H9 (cell line): ENCODE measurements around the gene FN1. TPM values are rescaled to one million over a fixed set of nuclear protein-coding genes. Genes with fewer than 3 reads are reported as not detected.

Experiments used
- DNase-seq: peaks from one replicate; pipeline ENCODE4 v3.0.0-alpha.2; 2017
- H2AFZ ChIP-seq: one replicate; pipeline ENCODE4 v1.6.1; 2013; ENCODE audit warnings: mild to moderate bottlenecking, low read length, control low read depth, moderate library complexity
- H2AK5ac ChIP-seq: 2 replicates; pipeline ENCODE4 v1.6.1; 2013; ENCODE audit warnings: low read length, control low read depth, mixed read lengths; ENCODE audit not compliant: insufficient read length
- H2BK120ac ChIP-seq: one replicate; pipeline ENCODE4 v1.6.1; 2013; ENCODE audit warnings: low read depth, mild to moderate bottlenecking, low read length, control low read depth, inconsistent platforms; ENCODE audit not compliant: poor library complexity, severe bottlenecking
- H2BK12ac ChIP-seq: 2 replicates; pipeline ENCODE4 v1.6.1; 2013; ENCODE audit warnings: low read length, control low read depth, mixed read lengths, low read depth; ENCODE audit not compliant: insufficient read length
- H2BK15ac ChIP-seq: 2 replicates; pipeline ENCODE4 v1.6.1; 2013; ENCODE audit warnings: low read depth, low read length, control low read depth
- H2BK20ac ChIP-seq: one replicate; pipeline ENCODE4 v1.6.1; 2013; ENCODE audit warnings: low read depth, mild to moderate bottlenecking, low read length, control low read depth, inconsistent platforms; ENCODE audit not compliant: poor library complexity, severe bottlenecking
- H2BK5ac ChIP-seq: 2 replicates; pipeline ENCODE4 v1.6.1; 2013; ENCODE audit warnings: low read length, control low read depth, mixed read lengths; ENCODE audit not compliant: insufficient read length
- H3K14ac ChIP-seq: 2 replicates; pipeline ENCODE4 v1.6.1; 2013; ENCODE audit warnings: low read length, control low read depth; ENCODE audit not compliant: insufficient read depth
- H3K18ac ChIP-seq: 2 replicates; pipeline ENCODE4 v1.6.1; 2013; ENCODE audit warnings: low read depth, mild to moderate bottlenecking, mixed read lengths, low read length, control low read depth; ENCODE audit not compliant: insufficient read length
- H3K23ac ChIP-seq: 2 replicates; pipeline ENCODE4 v1.6.1; 2013; ENCODE audit warnings: low read length, control low read depth, mixed read lengths, low read depth; ENCODE audit not compliant: insufficient read length
- H3K23me2 ChIP-seq: 2 replicates; pipeline ENCODE4 v1.6.1; 2013; ENCODE audit warnings: low read depth, mild to moderate bottlenecking, mixed read lengths, low read length, control low read depth; ENCODE audit not compliant: insufficient read length, poor library complexity, severe bottlenecking
- H3K27ac ChIP-seq: 2 replicates; pipeline ENCODE4 v1.5.1; 2013; ENCODE audit warnings: low read length, control low read depth, mixed read lengths, low read depth; ENCODE audit not compliant: insufficient read length
- H3K27me3 ChIP-seq: 2 replicates; pipeline ENCODE4 v1.6.1; 2013; ENCODE audit warnings: low read length, control low read depth, inconsistent platforms; ENCODE audit not compliant: insufficient read depth
- H3K4ac ChIP-seq: 2 replicates; pipeline ENCODE4 v1.6.1; 2013; ENCODE audit warnings: low read depth, mild to moderate bottlenecking, control low read depth, inconsistent platforms, low read length, moderate library complexity
- H3K4me1 ChIP-seq: 2 replicates; pipeline ENCODE4 v1.6.1; 2013; ENCODE audit warnings: low read length, control low read depth, inconsistent platforms; ENCODE audit not compliant: insufficient read depth
- H3K4me2 ChIP-seq: 2 replicates; pipeline ENCODE4 v1.6.1; 2013; ENCODE audit warnings: low read length, control low read depth, mixed read lengths; ENCODE audit not compliant: insufficient read length, insufficient read depth
- H3K56ac ChIP-seq: 2 replicates; pipeline ENCODE4 v1.6.1; 2013; ENCODE audit warnings: low read depth, mild to moderate bottlenecking, mixed read lengths, low read length, control low read depth; ENCODE audit not compliant: insufficient read length
- H3K79me1 ChIP-seq: 2 replicates; pipeline ENCODE4 v1.6.1; 2013; ENCODE audit warnings: low read depth, mild to moderate bottlenecking, moderate library complexity, low read length, control low read depth, inconsistent platforms; ENCODE audit not compliant: insufficient read depth, poor library complexity, severe bottlenecking
- H3K79me2 ChIP-seq: 2 replicates; pipeline ENCODE4 v1.6.1; 2013; ENCODE audit warnings: low read length, control low read depth, inconsistent platforms; ENCODE audit not compliant: insufficient read depth
- H3K9ac ChIP-seq: 2 replicates; pipeline ENCODE4 v1.6.1; 2013; ENCODE audit warnings: low read length, control low read depth, mixed read lengths; ENCODE audit not compliant: insufficient read length; ENCODE audit errors: extremely low read depth
- H3K9me3 ChIP-seq: one replicate; pipeline ENCODE4 v1.6.1; 2013; ENCODE audit warnings: low read depth, low read length, inconsistent platforms; ENCODE audit not compliant: control insufficient read depth
- H3T11ph ChIP-seq: one replicate; pipeline ENCODE4 v1.6.1; 2013; ENCODE audit warnings: mild to moderate bottlenecking, low read length, control low read depth, inconsistent platforms
- H4K20me1 ChIP-seq: one replicate; pipeline ENCODE4 v1.6.1; 2013; ENCODE audit not compliant: control insufficient read depth, insufficient read length, insufficient read depth
- H4K5ac ChIP-seq: 2 replicates; pipeline ENCODE4 v1.6.1; 2013; ENCODE audit warnings: low read depth, mild to moderate bottlenecking, mixed read lengths, low read length, control low read depth; ENCODE audit not compliant: insufficient read length
- H4K8ac ChIP-seq: replicated peaks from 2 replicates; pipeline ENCODE4 v1.6.1; 2013; ENCODE audit warnings: low read length, control low read depth, mixed read lengths, low read depth; ENCODE audit not compliant: insufficient read length
- H4K91ac ChIP-seq: 2 replicates; pipeline ENCODE4 v1.6.1; 2013; ENCODE audit warnings: low read depth, mild to moderate bottlenecking, moderate library complexity, mixed read lengths, low read length, control low read depth; ENCODE audit not compliant: insufficient read length
- H3K27ac Mint-ChIP-seq, 3 experiments: 2 replicates in 2 of 3; 3 replicates in 1 of 3; pipeline ENCODE4 v1.8.0; 2020 to 2021; ENCODE audit warnings: mixed read lengths in 3 of 3, mild to moderate bottlenecking in 1 of 3, moderate library complexity in 1 of 3
- H3K27me3 Mint-ChIP-seq: 2 replicates; pipeline ENCODE4 v1.8.0; 2021; ENCODE audit warnings: low read depth, mild to moderate bottlenecking, moderate library complexity, mixed read lengths
- H3K36me3 Mint-ChIP-seq, 3 experiments: 2 replicates in 2 of 3; 3 replicates in 1 of 3; pipeline ENCODE4 v1.8.0; 2020 to 2021; ENCODE audit warnings: low read depth in 3 of 3, mixed read lengths in 3 of 3; ENCODE audit not compliant: insufficient read depth in 1 of 3
- H3K4me1 Mint-ChIP-seq, 2 experiments: 2 replicates each; pipeline ENCODE4 v1.8.0; 2020; ENCODE audit warnings: mixed read lengths in 2 of 2
- H3K4me3 Mint-ChIP-seq, 2 experiments: 2 replicates in 1 of 2; 3 replicates in 1 of 2; pipeline ENCODE4 v1.8.0; 2020 to 2021; ENCODE audit warnings: mild to moderate bottlenecking in 2 of 2, mixed read lengths in 2 of 2, moderate library complexity in 1 of 2
- H3K9me3 Mint-ChIP-seq, 2 experiments: 2 replicates in 1 of 2; 3 replicates in 1 of 2; pipeline ENCODE4 v1.8.0; 2020; ENCODE audit warnings: mild to moderate bottlenecking in 2 of 2, mixed read lengths in 2 of 2, moderate library complexity in 1 of 2
- total RNA-seq: library from RNA; stranded (reverse); gene quantifications from 2 replicates; pipeline ENCODE4 v1.2.1, GENCODE V29; 2021
- TF ChIP-seq, protein P1 (sequence below): fragments of 200-600 bp; sonication (generic); conservative IDR thresholded peaks from 3 replicates; pipeline ENCODE4 v1.8.0; 2021; ENCODE audit warnings: antibody characterized with exemption, mild to moderate bottlenecking

The FN1 gene
- total RNA-seq, 1 experiment from 2014 or later = 56.0 TPM

DNA sequence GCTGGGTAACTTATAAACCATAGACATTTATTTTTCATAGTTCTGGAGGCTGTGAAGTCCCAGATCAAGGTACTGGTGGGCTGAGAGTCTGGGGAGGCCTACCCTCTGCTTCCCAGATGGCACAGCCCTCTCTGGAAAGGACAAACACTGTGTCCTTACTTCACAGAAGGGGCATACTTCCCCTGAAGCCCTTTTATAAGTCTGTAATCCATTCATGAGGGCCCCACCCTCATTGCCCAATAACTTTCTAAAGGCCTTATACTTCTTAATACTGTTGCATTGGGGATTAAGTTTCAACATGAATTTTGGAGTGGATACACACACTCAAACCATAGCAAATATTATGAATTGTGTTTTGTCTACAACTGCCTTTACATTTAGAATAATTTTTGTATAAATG, 88.0 kb downstream of the FN1 start:
- no peaks in the 10 kb centered on the region for H3K27me3 Mint-ChIP-seq

More for the DNA sequence above, 88.0 kb downstream of the FN1 start:
- no peak overlapping the region for H3K27ac ChIP-seq
- H3K27me3 ChIP-seq = no peaks in the 10 kb centered on the region
- H2BK5ac ChIP-seq = no peak overlapping the region
- no peaks in the 10 kb centered on the region for H4K20me1 ChIP-seq
- no peak overlapping the region for H2BK20ac ChIP-seq
- H3K9ac ChIP-seq = no peak overlapping the region
- no peak overlapping the region for H2AK5ac ChIP-seq
- no peak overlapping the region for H4K5ac ChIP-seq
- no peaks in the 10 kb centered on the region for H3K4me1 Mint-ChIP-seq
- TF ChIP-seq, protein P1, sequence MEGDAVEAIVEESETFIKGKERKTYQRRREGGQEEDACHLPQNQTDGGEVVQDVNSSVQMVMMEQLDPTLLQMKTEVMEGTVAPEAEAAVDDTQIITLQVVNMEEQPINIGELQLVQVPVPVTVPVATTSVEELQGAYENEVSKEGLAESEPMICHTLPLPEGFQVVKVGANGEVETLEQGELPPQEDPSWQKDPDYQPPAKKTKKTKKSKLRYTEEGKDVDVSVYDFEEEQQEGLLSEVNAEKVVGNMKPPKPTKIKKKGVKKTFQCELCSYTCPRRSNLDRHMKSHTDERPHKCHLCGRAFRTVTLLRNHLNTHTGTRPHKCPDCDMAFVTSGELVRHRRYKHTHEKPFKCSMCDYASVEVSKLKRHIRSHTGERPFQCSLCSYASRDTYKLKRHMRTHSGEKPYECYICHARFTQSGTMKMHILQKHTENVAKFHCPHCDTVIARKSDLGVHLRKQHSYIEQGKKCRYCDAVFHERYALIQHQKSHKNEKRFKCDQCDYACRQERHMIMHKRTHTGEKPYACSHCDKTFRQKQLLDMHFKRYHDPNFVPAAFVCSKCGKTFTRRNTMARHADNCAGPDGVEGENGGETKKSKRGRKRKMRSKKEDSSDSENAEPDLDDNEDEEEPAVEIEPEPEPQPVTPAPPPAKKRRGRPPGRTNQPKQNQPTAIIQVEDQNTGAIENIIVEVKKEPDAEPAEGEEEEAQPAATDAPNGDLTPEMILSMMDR = no peak
- H3K36me3 Mint-ChIP-seq = peaks cover 50 to 89% (median 79%) of the 10 kb centered on the region in 3 experiments
- no peaks in the 10 kb centered on the region for H3K4me1 ChIP-seq
- H3K79me1 ChIP-seq = no peaks in the 10 kb centered on the region
- H3K14ac ChIP-seq = no peak overlapping the region
- no peaks in the 10 kb centered on the region for H3K79me2 ChIP-seq
- no peak overlapping the region for H2BK15ac ChIP-seq
- no peak overlapping the region for H3K18ac ChIP-seq
- H3K56ac ChIP-seq = no peak overlapping the region
- no peak overlapping the region for H2BK12ac ChIP-seq
- H2BK120ac ChIP-seq = no peak overlapping the region
- H3K27ac Mint-ChIP-seq = no peak overlapping the region
- H3K4me2 ChIP-seq = no peak overlapping the region
- no peaks in the 10 kb centered on the region for H3K23me2 ChIP-seq
- H3K23ac ChIP-seq = no peak overlapping the region
- no peaks in the 10 kb centered on the region for H3K9me3 ChIP-seq
- no peaks in the 10 kb centered on the region for H3K9me3 Mint-ChIP-seq
- no peak overlapping the region for H3K4me3 Mint-ChIP-seq
- no peak overlapping the region for H3T11ph ChIP-seq
- DNase-seq = no peak
- H4K91ac ChIP-seq = no peak overlapping the region
- no peak overlapping the region for H2AFZ ChIP-seq
- H3K4ac ChIP-seq = no peak overlapping the region
- no peak overlapping the region for H4K8ac ChIP-seq
